H9 (cell line): ENCODE results near the gene APOB. TPM values are rescaled to one million over a fixed set of nuclear protein-coding genes. Genes with fewer than 3 reads are reported as not detected.

ENCODE experiments used
- DNase-seq: peaks from one replicate; pipeline ENCODE4 v3.0.0-alpha.2; 2017
- H2AFZ ChIP-seq: one replicate; pipeline ENCODE4 v1.6.1; 2013; ENCODE audit warnings: mild to moderate bottlenecking, low read length, control low read depth, moderate library complexity
- H2AK5ac ChIP-seq: 2 replicates; pipeline ENCODE4 v1.6.1; 2013; ENCODE audit warnings: low read length, control low read depth, mixed read lengths; ENCODE audit not compliant: insufficient read length
- H2BK120ac ChIP-seq: one replicate; pipeline ENCODE4 v1.6.1; 2013; ENCODE audit warnings: low read depth, mild to moderate bottlenecking, low read length, control low read depth, inconsistent platforms; ENCODE audit not compliant: poor library complexity, severe bottlenecking
- H2BK12ac ChIP-seq: 2 replicates; pipeline ENCODE4 v1.6.1; 2013; ENCODE audit warnings: low read length, control low read depth, mixed read lengths, low read depth; ENCODE audit not compliant: insufficient read length
- H2BK15ac ChIP-seq: 2 replicates; pipeline ENCODE4 v1.6.1; 2013; ENCODE audit warnings: low read depth, low read length, control low read depth
- H2BK20ac ChIP-seq: one replicate; pipeline ENCODE4 v1.6.1; 2013; ENCODE audit warnings: low read depth, mild to moderate bottlenecking, low read length, control low read depth, inconsistent platforms; ENCODE audit not compliant: poor library complexity, severe bottlenecking
- H2BK5ac ChIP-seq: 2 replicates; pipeline ENCODE4 v1.6.1; 2013; ENCODE audit warnings: low read length, control low read depth, mixed read lengths; ENCODE audit not compliant: insufficient read length
- H3K14ac ChIP-seq: 2 replicates; pipeline ENCODE4 v1.6.1; 2013; ENCODE audit warnings: low read length, control low read depth; ENCODE audit not compliant: insufficient read depth
- H3K18ac ChIP-seq: 2 replicates; pipeline ENCODE4 v1.6.1; 2013; ENCODE audit warnings: low read depth, mild to moderate bottlenecking, mixed read lengths, low read length, control low read depth; ENCODE audit not compliant: insufficient read length
- H3K23ac ChIP-seq: 2 replicates; pipeline ENCODE4 v1.6.1; 2013; ENCODE audit warnings: low read length, control low read depth, mixed read lengths, low read depth; ENCODE audit not compliant: insufficient read length
- H3K23me2 ChIP-seq: 2 replicates; pipeline ENCODE4 v1.6.1; 2013; ENCODE audit warnings: low read depth, mild to moderate bottlenecking, mixed read lengths, low read length, control low read depth; ENCODE audit not compliant: insufficient read length, poor library complexity, severe bottlenecking
- H3K27ac ChIP-seq: 2 replicates; pipeline ENCODE4 v1.5.1; 2013; ENCODE audit warnings: low read length, control low read depth, mixed read lengths, low read depth; ENCODE audit not compliant: insufficient read length
- H3K27me3 ChIP-seq: 2 replicates; pipeline ENCODE4 v1.6.1; 2013; ENCODE audit warnings: low read length, control low read depth, inconsistent platforms; ENCODE audit not compliant: insufficient read depth
- H3K4ac ChIP-seq: 2 replicates; pipeline ENCODE4 v1.6.1; 2013; ENCODE audit warnings: low read depth, mild to moderate bottlenecking, control low read depth, inconsistent platforms, low read length, moderate library complexity
- H3K4me1 ChIP-seq: 2 replicates; pipeline ENCODE4 v1.6.1; 2013; ENCODE audit warnings: low read length, control low read depth, inconsistent platforms; ENCODE audit not compliant: insufficient read depth
- H3K4me2 ChIP-seq: 2 replicates; pipeline ENCODE4 v1.6.1; 2013; ENCODE audit warnings: low read length, control low read depth, mixed read lengths; ENCODE audit not compliant: insufficient read length, insufficient read depth
- H3K56ac ChIP-seq: 2 replicates; pipeline ENCODE4 v1.6.1; 2013; ENCODE audit warnings: low read depth, mild to moderate bottlenecking, mixed read lengths, low read length, control low read depth; ENCODE audit not compliant: insufficient read length
- H3K79me1 ChIP-seq: 2 replicates; pipeline ENCODE4 v1.6.1; 2013; ENCODE audit warnings: low read depth, mild to moderate bottlenecking, moderate library complexity, low read length, control low read depth, inconsistent platforms; ENCODE audit not compliant: insufficient read depth, poor library complexity, severe bottlenecking
- H3K79me2 ChIP-seq: 2 replicates; pipeline ENCODE4 v1.6.1; 2013; ENCODE audit warnings: low read length, control low read depth, inconsistent platforms; ENCODE audit not compliant: insufficient read depth
- H3K9ac ChIP-seq: 2 replicates; pipeline ENCODE4 v1.6.1; 2013; ENCODE audit warnings: low read length, control low read depth, mixed read lengths; ENCODE audit not compliant: insufficient read length; ENCODE audit errors: extremely low read depth
- H3K9me3 ChIP-seq: one replicate; pipeline ENCODE4 v1.6.1; 2013; ENCODE audit warnings: low read depth, low read length, inconsistent platforms; ENCODE audit not compliant: control insufficient read depth
- H3T11ph ChIP-seq: one replicate; pipeline ENCODE4 v1.6.1; 2013; ENCODE audit warnings: mild to moderate bottlenecking, low read length, control low read depth, inconsistent platforms
- H4K20me1 ChIP-seq: one replicate; pipeline ENCODE4 v1.6.1; 2013; ENCODE audit not compliant: control insufficient read depth, insufficient read length, insufficient read depth
- H4K5ac ChIP-seq: 2 replicates; pipeline ENCODE4 v1.6.1; 2013; ENCODE audit warnings: low read depth, mild to moderate bottlenecking, mixed read lengths, low read length, control low read depth; ENCODE audit not compliant: insufficient read length
- H4K8ac ChIP-seq: replicated peaks from 2 replicates; pipeline ENCODE4 v1.6.1; 2013; ENCODE audit warnings: low read length, control low read depth, mixed read lengths, low read depth; ENCODE audit not compliant: insufficient read length
- H4K91ac ChIP-seq: 2 replicates; pipeline ENCODE4 v1.6.1; 2013; ENCODE audit warnings: low read depth, mild to moderate bottlenecking, moderate library complexity, mixed read lengths, low read length, control low read depth; ENCODE audit not compliant: insufficient read length
- H3K27ac Mint-ChIP-seq, 3 experiments: 2 replicates in 2 of 3; 3 replicates in 1 of 3; pipeline ENCODE4 v1.8.0; 2020 to 2021; ENCODE audit warnings: mixed read lengths in 3 of 3, mild to moderate bottlenecking in 1 of 3, moderate library complexity in 1 of 3
- H3K27me3 Mint-ChIP-seq: 2 replicates; pipeline ENCODE4 v1.8.0; 2021; ENCODE audit warnings: low read depth, mild to moderate bottlenecking, moderate library complexity, mixed read lengths
- H3K36me3 Mint-ChIP-seq, 3 experiments: 2 replicates in 2 of 3; 3 replicates in 1 of 3; pipeline ENCODE4 v1.8.0; 2020 to 2021; ENCODE audit warnings: low read depth in 3 of 3, mixed read lengths in 3 of 3; ENCODE audit not compliant: insufficient read depth in 1 of 3
- H3K4me1 Mint-ChIP-seq, 2 experiments: 2 replicates each; pipeline ENCODE4 v1.8.0; 2020; ENCODE audit warnings: mixed read lengths in 2 of 2
- H3K4me3 Mint-ChIP-seq, 2 experiments: 2 replicates in 1 of 2; 3 replicates in 1 of 2; pipeline ENCODE4 v1.8.0; 2020 to 2021; ENCODE audit warnings: mild to moderate bottlenecking in 2 of 2, mixed read lengths in 2 of 2, moderate library complexity in 1 of 2
- H3K9me3 Mint-ChIP-seq, 2 experiments: 2 replicates in 1 of 2; 3 replicates in 1 of 2; pipeline ENCODE4 v1.8.0; 2020; ENCODE audit warnings: mild to moderate bottlenecking in 2 of 2, mixed read lengths in 2 of 2, moderate library complexity in 1 of 2
- WGBS: extraction: QIAGEN DNeasy Blood & Tissue Kit; methylation state at CpG from one replicate; pipeline ENCODE4 v1.1.7; 2013; ENCODE audit warnings: missing lambda C conversion rate, low lambda C conversion rate, mixed read lengths; ENCODE audit not compliant: insufficient read length; ENCODE audit errors: extremely low coverage; 5-methylcytosine and 5-hydroxymethylcytosine counted together
- total RNA-seq: library from RNA; stranded (reverse); gene quantifications from 2 replicates; pipeline ENCODE4 v1.2.1, GENCODE V29; 2021
- TF ChIP-seq, protein P1 (sequence below): fragments of 200-600 bp; sonication (generic); conservative IDR thresholded peaks from 3 replicates; pipeline ENCODE4 v1.8.0; 2021; ENCODE audit warnings: antibody characterized with exemption, mild to moderate bottlenecking

Gene APOB
- total RNA-seq, 1 experiment from 2014 or later: 0.26 TPM

DNA sequence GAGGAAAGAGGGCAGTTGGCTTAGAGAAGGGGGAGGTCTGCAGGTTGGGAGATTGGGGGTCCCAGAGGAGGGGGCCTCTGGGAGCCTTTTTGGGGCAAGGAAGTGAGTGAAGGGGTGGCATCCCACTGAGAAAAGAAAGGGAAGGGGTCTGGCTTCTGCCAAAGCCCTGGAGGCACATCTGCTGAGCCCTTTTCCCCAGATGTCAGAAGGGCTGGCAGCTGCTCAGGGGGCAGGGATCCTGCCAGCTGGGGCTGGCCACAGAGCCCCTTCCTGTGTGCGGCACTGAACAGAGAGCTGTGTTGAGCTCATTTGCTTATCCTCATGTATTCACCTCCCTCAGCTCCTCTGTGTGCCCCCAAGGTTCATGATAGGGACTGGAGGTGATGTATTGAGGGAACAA is 54.5 kb downstream of the APOB start:
- H3K14ac ChIP-seq: no peak overlapping the region; the same call in 1 of the 2 replicates
- H4K20me1 ChIP-seq: no peaks in the 10 kb centered on the region
- H2BK15ac ChIP-seq: no peak overlapping the region
- H2BK20ac ChIP-seq: no peak overlapping the region
- no peaks in the 10 kb centered on the region for H3K36me3 Mint-ChIP-seq
- H2AK5ac ChIP-seq: no peak overlapping the region
- no peak overlapping the region for H4K5ac ChIP-seq
- H3K9me3 Mint-ChIP-seq: no peaks in the 10 kb centered on the region
- no peak overlapping the region for H3K4me3 Mint-ChIP-seq
- H3K23ac ChIP-seq: no peak overlapping the region
- H3K56ac ChIP-seq: no peak overlapping the region
- no peaks in the 10 kb centered on the region for H3K27me3 ChIP-seq
- H3K9ac ChIP-seq: no peak overlapping the region
- no peaks in the 10 kb centered on the region for H3K9me3 ChIP-seq
- no peaks in the 10 kb centered on the region; the same call in none of the 2 replicates for H3K27me3 Mint-ChIP-seq
- H3K4me1 ChIP-seq: no peaks in the 10 kb centered on the region; the same call in 1 of the 2 replicates
- H3K23me2 ChIP-seq: no peaks in the 10 kb centered on the region
- no peak overlapping the region for H3T11ph ChIP-seq
- TF ChIP-seq, protein P1, sequence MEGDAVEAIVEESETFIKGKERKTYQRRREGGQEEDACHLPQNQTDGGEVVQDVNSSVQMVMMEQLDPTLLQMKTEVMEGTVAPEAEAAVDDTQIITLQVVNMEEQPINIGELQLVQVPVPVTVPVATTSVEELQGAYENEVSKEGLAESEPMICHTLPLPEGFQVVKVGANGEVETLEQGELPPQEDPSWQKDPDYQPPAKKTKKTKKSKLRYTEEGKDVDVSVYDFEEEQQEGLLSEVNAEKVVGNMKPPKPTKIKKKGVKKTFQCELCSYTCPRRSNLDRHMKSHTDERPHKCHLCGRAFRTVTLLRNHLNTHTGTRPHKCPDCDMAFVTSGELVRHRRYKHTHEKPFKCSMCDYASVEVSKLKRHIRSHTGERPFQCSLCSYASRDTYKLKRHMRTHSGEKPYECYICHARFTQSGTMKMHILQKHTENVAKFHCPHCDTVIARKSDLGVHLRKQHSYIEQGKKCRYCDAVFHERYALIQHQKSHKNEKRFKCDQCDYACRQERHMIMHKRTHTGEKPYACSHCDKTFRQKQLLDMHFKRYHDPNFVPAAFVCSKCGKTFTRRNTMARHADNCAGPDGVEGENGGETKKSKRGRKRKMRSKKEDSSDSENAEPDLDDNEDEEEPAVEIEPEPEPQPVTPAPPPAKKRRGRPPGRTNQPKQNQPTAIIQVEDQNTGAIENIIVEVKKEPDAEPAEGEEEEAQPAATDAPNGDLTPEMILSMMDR: no peak
- no peaks in the 10 kb centered on the region for H3K79me1 ChIP-seq
- no peak overlapping the region for H4K91ac ChIP-seq
- no peaks in the 10 kb centered on the region for H3K79me2 ChIP-seq
- WGBS: no CpG with 5 or more reads among the region's 1 CpG
- no peak overlapping the region for H2AFZ ChIP-seq
- peaks cover 0 to 7% of the 10 kb centered on the region in 2 experiments for H3K4me1 Mint-ChIP-seq
- no peak overlapping the region for H2BK120ac ChIP-seq
- H3K27ac ChIP-seq: no peak overlapping the region
- H2BK5ac ChIP-seq: no peak overlapping the region
- no peak overlapping the region for H4K8ac ChIP-seq
- H3K4ac ChIP-seq: no peak overlapping the region
- H2BK12ac ChIP-seq: no peak overlapping the region
- no peak overlapping the region for H3K18ac ChIP-seq
- no peak for DNase-seq
- H3K4me2 ChIP-seq: no peak overlapping the region
- H3K27ac Mint-ChIP-seq: peak overlapping the region in 1 of 3 experiments; percentile 91; a peak in 2 of 7 replicates
